ENCODE results near the gene R3HCC1L.

DNA sequence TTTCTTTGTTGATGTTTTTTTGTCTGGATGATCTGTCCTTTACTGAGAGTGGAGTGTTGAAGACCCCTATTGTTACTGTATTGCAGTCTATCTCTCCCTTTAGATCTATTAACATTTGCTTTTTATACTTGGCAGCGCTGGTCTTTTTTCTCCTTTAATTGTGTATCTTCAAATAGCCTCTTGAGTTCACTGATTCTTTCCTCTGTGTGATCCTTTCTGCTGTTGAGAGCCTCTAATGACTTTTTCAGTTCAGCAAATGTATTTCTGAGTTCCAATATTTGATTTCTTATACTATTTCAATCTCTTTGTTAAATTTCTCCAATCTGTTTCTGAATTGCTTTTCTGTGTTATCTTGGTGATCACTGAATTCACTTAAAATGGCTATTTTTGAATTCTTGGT is 15.4 kb downstream of the R3HCC1L start:
- TF ChIP-seq, protein P1, sequence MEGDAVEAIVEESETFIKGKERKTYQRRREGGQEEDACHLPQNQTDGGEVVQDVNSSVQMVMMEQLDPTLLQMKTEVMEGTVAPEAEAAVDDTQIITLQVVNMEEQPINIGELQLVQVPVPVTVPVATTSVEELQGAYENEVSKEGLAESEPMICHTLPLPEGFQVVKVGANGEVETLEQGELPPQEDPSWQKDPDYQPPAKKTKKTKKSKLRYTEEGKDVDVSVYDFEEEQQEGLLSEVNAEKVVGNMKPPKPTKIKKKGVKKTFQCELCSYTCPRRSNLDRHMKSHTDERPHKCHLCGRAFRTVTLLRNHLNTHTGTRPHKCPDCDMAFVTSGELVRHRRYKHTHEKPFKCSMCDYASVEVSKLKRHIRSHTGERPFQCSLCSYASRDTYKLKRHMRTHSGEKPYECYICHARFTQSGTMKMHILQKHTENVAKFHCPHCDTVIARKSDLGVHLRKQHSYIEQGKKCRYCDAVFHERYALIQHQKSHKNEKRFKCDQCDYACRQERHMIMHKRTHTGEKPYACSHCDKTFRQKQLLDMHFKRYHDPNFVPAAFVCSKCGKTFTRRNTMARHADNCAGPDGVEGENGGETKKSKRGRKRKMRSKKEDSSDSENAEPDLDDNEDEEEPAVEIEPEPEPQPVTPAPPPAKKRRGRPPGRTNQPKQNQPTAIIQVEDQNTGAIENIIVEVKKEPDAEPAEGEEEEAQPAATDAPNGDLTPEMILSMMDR (conservative IDR thresholded peaks at IDR 0.05; ENCODE audit: low read depth, low read length), result no peak
- no peak for TF ChIP-seq EZH2 (IDR thresholded peaks at IDR 0.05; ENCODE audit: borderline replicate concordance, low read depth, low read length, poor library complexity, severe bottlenecking)

Measured in A673 (cell line).